Subcutaneous adipose tissue (tissue), 4 donors: Measurements from ENCODE around the gene BANP. TPM values are rescaled to one million over a fixed set of nuclear protein-coding genes. Genes with fewer than 3 reads are reported as not detected.

Experiments used
- total RNA-seq, 4 donors: library from RNA; depleted of rRNA; stranded (reverse); fragments of >200 nt; gene quantifications; one replicate each; pipeline ENCODE4 v1.1.0, GENCODE V29; 2016
- TF ChIP-seq, protein P1 (sequence below): fragments of 450-650 bp; IDR thresholded peaks from one replicate; pipeline ENCODE4 v1.5.1; 2016; ENCODE audit warnings: low read depth, mild to moderate bottlenecking, control low read depth, antibody characterized with exemption, moderate library complexity

Gene BANP
- total RNA-seq, 4 donors from 2014 or later = 12.9 to 21.1 (median 16.9) TPM

DNA sequence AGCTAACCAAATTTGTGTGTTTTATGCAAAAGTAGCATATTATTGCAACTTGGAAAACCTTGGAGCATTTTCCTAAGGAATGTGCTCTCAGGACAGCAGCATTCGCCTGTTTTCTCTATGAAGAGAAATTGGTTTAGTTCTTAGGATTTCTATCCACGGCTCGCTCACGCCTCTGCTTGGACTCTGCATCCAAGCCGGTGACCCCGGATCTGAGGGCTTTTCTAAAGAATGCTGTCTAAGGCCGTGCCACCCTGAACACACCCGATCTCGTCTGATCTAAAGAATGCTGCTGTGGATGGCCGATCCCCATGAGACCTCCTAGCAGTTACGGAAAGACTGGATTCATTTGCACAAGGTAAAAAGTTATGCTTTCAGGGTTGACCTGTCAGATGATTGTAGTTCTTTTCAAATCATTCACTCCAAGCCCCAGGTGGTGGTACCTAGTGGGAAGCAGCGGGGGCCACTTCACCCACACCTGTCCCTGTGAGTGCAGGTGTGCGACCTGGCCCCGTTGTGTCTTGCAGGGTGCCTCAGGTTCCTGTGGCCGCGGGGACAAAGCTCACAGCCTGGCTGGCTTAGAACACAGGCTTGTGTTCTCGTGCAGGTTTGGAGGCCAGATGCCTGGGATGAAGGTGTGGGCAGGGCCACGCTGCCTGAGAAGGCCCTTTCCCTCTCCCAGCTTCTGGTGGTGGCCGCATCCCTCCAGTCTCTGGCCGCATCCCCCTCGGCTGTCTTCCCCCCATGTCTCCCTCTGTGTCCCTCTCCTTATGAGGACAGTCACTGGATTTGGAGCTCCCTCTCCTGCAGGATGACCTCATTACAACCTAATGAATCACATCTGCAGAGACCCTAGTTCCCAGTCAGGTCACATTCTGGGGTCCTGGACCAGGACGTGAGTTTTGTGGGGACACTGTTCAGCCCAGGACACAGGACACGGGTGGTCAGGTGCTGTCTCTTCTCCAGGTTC is 71.1 kb downstream of the BANP start:
- TF ChIP-seq, protein P1, sequence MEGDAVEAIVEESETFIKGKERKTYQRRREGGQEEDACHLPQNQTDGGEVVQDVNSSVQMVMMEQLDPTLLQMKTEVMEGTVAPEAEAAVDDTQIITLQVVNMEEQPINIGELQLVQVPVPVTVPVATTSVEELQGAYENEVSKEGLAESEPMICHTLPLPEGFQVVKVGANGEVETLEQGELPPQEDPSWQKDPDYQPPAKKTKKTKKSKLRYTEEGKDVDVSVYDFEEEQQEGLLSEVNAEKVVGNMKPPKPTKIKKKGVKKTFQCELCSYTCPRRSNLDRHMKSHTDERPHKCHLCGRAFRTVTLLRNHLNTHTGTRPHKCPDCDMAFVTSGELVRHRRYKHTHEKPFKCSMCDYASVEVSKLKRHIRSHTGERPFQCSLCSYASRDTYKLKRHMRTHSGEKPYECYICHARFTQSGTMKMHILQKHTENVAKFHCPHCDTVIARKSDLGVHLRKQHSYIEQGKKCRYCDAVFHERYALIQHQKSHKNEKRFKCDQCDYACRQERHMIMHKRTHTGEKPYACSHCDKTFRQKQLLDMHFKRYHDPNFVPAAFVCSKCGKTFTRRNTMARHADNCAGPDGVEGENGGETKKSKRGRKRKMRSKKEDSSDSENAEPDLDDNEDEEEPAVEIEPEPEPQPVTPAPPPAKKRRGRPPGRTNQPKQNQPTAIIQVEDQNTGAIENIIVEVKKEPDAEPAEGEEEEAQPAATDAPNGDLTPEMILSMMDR = no peak

DNA sequence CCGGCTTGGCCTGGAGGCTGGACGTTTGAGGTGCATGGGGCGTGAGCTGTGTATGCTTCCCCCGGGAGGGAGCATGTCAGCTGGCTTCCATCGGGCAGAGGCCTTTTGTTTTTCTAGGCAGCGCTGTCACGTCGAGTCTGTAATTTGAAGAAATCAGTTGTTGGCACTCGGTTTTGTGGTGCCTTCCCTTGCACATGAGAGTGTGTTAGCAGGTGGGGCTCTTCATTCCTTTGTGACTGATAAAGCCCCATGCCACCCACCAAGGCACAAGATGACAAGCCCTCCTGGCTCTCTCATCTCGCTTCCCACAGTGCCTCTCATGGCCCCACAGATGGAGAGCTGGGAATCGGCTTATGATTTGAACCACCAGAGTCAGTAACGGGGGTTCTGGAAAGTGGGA is 72.1 kb downstream of the BANP start:
- TF ChIP-seq, protein P1 = no peak

DNA sequence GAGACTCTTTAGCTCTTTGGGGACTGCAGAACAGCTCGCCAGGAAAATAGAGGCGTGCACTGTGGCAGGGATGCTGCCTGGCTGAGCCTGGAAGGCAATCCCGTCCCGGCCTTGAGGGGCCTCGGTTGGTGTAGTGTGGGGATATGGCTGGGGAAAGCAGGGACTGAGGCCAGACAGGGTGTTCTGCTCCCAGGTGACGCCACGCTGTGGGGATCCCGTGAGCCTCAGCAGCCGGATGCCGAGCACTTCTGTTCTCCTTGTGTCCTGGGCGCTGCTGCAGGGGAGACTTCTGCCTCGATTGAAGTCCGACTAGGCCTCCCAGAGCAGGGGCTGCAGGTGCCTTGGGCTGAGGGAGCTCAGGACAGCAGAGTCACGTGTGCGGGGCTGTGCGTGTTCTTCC is 72.6 kb downstream of the BANP start:
- TF ChIP-seq, protein P1 = no peak

DNA sequence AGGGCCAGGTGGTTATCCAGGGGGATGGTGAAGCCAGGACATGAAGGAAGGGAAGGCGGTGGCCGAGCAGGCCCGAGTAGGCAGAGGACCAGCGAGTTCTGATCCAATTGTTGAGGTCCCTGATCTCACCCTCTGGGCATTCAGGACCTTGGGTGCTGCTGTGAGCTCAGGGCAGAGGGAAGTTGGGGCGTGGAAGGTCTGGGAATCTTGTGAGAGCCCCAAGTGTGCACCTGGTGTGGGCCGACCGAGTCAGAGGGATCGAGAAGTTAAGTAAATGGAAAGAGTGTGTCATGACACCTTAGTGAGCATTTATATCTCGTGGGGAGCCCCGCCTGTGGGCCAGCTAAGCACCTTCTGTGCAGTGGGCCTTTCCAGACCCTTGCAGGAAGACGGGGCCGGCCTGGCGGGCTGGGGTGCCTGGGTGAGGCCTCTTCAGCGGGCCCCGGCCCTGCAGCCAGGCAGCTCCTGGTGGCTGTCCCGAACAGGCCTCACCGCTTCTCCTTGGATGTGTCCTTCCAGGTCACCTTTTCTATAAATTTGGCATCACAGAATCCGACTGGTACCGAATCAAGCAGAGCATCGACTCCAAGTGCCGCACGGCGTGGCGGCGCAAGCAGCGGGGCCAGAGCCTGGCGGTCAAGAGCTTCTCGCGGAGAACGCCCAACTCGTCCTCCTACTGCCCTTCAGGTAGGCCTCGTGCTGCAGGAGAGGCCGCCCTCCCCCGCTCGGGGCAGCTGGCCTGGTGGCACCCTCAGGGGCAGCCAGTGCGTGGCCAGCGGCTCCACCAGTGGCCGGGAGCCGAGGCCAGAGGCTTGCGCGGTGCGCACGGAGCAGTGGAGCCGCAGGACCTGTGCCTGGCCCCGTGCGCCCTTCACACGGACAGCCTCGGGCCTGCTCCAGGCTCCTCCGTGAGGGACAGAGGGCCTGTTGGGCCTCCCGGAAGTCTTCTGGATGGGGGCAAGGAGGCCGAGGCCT is 76.0 kb downstream of the BANP start:
- TF ChIP-seq, protein P1 = no peak

DNA sequence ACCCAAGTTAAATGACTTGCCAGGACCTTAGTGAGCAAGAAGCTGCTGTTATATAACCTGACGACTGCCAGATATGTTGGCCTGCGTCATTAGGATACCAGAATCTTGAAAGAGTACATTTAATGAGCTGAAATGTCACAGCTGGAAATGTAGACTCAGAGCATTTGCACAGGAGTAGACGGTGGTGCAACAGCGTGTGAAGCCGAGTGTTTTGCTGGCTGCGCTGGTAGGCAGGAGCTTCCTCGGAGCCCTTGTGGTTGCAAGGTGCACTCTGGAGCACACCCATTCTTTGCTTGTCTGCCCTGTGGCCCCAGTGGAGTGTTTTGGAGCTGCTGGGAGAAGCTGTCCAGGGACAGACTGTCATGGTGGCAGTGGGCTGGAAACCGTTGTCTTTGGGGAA is 79.3 kb downstream of the BANP start:
- TF ChIP-seq, protein P1 = no peak

DNA sequence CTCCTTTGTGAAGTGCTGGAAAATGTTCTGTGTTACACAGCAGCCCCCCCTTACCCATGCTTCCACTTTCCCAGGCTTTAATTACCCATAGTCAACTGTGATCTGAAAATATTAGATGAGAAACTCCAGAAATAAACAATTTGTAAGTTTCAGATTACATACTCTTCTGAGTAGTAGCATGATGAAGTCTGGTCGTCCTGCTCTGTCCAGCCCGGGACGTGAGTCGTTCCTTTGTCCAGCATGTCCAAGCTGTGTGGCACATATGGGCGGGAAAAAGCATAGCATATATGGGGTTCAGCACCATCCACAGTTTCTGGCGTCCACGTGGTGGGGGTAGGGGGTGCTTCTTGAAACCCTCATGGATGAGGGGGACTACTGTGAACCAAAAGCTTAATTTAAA is 83.5 kb downstream of the BANP start:
- TF ChIP-seq, protein P1 = no peak

DNA sequence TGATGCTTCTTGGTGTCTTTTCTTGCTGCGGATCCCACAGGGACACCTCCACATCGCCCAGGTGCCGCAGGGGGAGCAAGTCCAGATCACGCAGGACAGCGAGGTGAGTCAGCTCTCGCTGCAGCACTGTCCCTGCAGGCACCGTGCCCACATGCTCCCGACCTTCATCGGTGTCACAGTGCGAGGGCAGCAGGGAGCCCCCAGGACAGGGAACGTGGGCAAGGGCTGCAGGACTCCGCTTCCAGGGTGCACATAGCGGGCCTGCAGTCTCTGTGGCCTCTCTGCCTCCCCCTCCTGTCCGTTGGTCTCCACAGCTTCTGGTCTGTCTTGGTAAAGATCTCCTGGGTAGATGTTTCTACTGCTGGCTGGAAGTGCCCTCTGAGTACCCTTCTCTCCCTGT is 84.1 kb downstream of the BANP start:
- TF ChIP-seq, protein P1 = no peak
